ENCODE data around the gene MYL3.
A peak's percentile ranks its signal among the peaks of the same experiment; 100 is the strongest.
"Not testable (repeated sequence)": the region's sequence is repeated elsewhere in the genome, so short reads cannot be mapped to it uniquely, and the experiment has no call there.

Gene MYL3

GRCh38 chr3:46863261-46863782 is at the start of gene MYL3:
Gene MYL3 (minus strand): TSS chr3:46863444. CDS start chr3:46863390, 54 bp downstream.
- TF ChIP-seq CTCF (IDR thresholded peaks at IDR 0.05): no peak
- Mint-ChIP-seq H3K4me1 (peaks cover 37% of the 10 kb centered on the region), H3K27ac (no peak within 1 kb of the TSS), H3K36me3 (ENCODE audit: low read depth) (no peaks in the 10 kb centered on the region), H3K4me3 (no peak within 1 kb of the TSS), H3K9me3 (no peaks in the 10 kb centered on the region), H3K27me3 (ENCODE audit: low read depth, poor library complexity) (no peaks in the 10 kb centered on the region)
- no peak for DNase-seq

- no peak overlapping the region for H3K4me3 Mint-ChIP-seq
- no peak overlapping the region for H3K27ac Mint-ChIP-seq
- peaks cover 4% of the 10 kb centered on the region for H3K4me1 Mint-ChIP-seq
- H3K9me3 Mint-ChIP-seq: peaks cover 10% of the 10 kb centered on the region
- TF ChIP-seq CTCF (IDR thresholded peaks at IDR 0.05): no peak
- peaks cover 44% of the 10 kb centered on the region for H3K36me3 Mint-ChIP-seq (ENCODE audit: low read depth)
- no peaks in the 10 kb centered on the region for H3K27me3 Mint-ChIP-seq (ENCODE audit: low read depth, poor library complexity)
- no peak for DNase-seq
Measured at GRCh38 chr3:46912986-46913385, 49.7 kb upstream of the MYL3 start.

GRCh38 chr3:46910914-46911313 is 47.7 kb upstream of the MYL3 start:
- not testable (repeated sequence) for H3K9me3 Mint-ChIP-seq; H3K27me3 Mint-ChIP-seq (ENCODE audit: low read depth, poor library complexity)

GRCh38 chr3:46910166-46910760 is 47.0 kb upstream of the MYL3 start:
- Mint-ChIP-seq H3K4me1 (peaks cover 4% of the 10 kb centered on the region), H3K9me3 (no peaks in the 10 kb centered on the region), H3K4me3 (no peak overlapping the region), H3K27me3 (ENCODE audit: low read depth, poor library complexity) (no peaks in the 10 kb centered on the region), H3K27ac (no peak overlapping the region), H3K36me3 (ENCODE audit: low read depth) (peaks cover 18% of the 10 kb centered on the region)
- TF ChIP-seq CTCF (IDR thresholded peaks at IDR 0.05): no peak
- DNase-seq: no peak

More at GRCh38 chr3:46910914-46911313, 47.7 kb upstream of the MYL3 start:
- not testable (repeated sequence) for H3K4me1 Mint-ChIP-seq, H3K4me3 Mint-ChIP-seq, H3K27ac Mint-ChIP-seq, DNase-seq
- peaks cover 23% of the 10 kb centered on the region for H3K36me3 Mint-ChIP-seq (ENCODE audit: low read depth)

- H3K27me3 Mint-ChIP-seq (ENCODE audit: low read depth, poor library complexity): no peaks in the 10 kb centered on the region
- no peak overlapping the region for H3K27ac Mint-ChIP-seq
- no peak overlapping the region for H3K4me3 Mint-ChIP-seq
- peak; percentile 82 for TF ChIP-seq CTCF (IDR thresholded peaks at IDR 0.05)
- H3K9me3 Mint-ChIP-seq: no peaks in the 10 kb centered on the region
- H3K4me1 Mint-ChIP-seq: peaks cover 4% of the 10 kb centered on the region
- H3K36me3 Mint-ChIP-seq (ENCODE audit: low read depth): peaks cover 15% of the 10 kb centered on the region
- DNase-seq: peak; percentile 91
Measured at GRCh38 chr3:46909535-46910161, 46.4 kb upstream of the MYL3 start.

GRCh38 chr3:46908986-46909534 is 45.8 kb upstream of the MYL3 start:
- no peak for DNase-seq
- Mint-ChIP-seq H3K4me3 (no peak overlapping the region), H3K4me1 (peaks cover 4% of the 10 kb centered on the region), H3K27me3 (ENCODE audit: low read depth, poor library complexity) (no peaks in the 10 kb centered on the region), H3K27ac (no peak overlapping the region), H3K9me3 (no peaks in the 10 kb centered on the region), H3K36me3 (ENCODE audit: low read depth) (peaks cover 15% of the 10 kb centered on the region)
- TF ChIP-seq CTCF (IDR thresholded peaks at IDR 0.05): no peak

Data from nephron progenitor cell (in vitro differentiated cells).